ENCODE data around the gene CD164L2.

DNA sequence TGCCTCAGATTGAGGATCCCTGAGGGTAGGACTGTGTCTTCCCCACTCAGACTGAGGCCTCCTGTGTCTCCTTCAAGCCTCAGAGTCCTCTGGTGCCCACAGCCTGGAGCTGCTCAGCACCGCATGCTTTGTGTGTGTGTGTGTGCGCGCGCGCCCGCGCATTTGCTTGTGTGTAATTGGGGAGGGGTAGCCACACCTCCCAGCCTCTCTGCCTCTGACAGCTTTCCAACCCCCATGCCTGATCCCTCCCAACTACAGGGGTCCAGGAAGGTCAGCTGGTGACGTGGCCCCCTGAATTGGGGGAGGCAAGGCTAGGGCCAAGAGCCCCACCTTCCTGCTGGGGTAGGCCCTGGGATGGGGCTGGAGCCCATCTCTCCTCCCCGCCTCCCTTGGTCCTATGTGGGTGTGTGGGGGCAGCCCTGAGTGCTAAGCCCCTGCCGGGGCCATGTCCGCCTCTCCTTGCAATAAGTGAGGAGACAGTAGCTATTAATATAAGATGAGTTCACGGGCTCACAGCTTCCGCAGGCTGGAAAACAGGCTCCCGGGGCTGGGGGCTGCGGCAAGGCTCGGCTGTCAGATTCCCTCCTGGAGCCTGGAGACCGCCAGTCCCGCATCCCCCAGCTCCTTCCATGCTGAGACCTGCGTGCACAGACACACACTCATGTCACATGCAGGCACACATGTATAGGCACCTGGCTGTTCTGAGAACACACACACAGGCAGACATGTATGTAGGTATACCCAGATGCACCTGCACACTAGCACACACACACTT is 16.3 kb upstream of the CD164L2 start:
- TF ChIP-seq, protein P1, sequence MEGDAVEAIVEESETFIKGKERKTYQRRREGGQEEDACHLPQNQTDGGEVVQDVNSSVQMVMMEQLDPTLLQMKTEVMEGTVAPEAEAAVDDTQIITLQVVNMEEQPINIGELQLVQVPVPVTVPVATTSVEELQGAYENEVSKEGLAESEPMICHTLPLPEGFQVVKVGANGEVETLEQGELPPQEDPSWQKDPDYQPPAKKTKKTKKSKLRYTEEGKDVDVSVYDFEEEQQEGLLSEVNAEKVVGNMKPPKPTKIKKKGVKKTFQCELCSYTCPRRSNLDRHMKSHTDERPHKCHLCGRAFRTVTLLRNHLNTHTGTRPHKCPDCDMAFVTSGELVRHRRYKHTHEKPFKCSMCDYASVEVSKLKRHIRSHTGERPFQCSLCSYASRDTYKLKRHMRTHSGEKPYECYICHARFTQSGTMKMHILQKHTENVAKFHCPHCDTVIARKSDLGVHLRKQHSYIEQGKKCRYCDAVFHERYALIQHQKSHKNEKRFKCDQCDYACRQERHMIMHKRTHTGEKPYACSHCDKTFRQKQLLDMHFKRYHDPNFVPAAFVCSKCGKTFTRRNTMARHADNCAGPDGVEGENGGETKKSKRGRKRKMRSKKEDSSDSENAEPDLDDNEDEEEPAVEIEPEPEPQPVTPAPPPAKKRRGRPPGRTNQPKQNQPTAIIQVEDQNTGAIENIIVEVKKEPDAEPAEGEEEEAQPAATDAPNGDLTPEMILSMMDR (conservative IDR thresholded peaks at IDR 0.05; ENCODE audit: low read length), result no peak
- no peak for TF ChIP-seq EZH2phosphoT487 (IDR thresholded peaks at IDR 0.05; ENCODE audit: borderline replicate concordance)

All from Loucy (cell line).